OCI-LY7 (cell line): ENCODE data around the gene THRB. TPM values are rescaled to one million over a fixed set of nuclear protein-coding genes. Genes with fewer than 3 reads are reported as not detected.

Experiments
- BruUV-seq: library from RNA; stranded (reverse); fragments of 400-500 nt; replicated peaks from 2 replicates; lab custom pipeline; 2021; lab: Mats Ljungman, UMichigan
- CTCF ChIA-PET: fragments of 300-600 bp; sonication (Branson Sonifier 250); formaldehyde crosslinking; loops from one replicate; lab custom pipeline; 2022; ENCODE audit warnings: antibody characterized with exemption; ENCODE audit not compliant: unreplicated experiment; lab: Charles Lee
- POLR2A ChIA-PET: fragments of 300-600 bp; sonication (Branson Sonifier 250); formaldehyde crosslinking; loops from one replicate; lab custom pipeline; 2022; ENCODE audit warnings: antibody characterized with exemption; lab: Charles Lee
- DNase-seq: peaks from one replicate; pipeline ENCODE4 v3.0.0-alpha.2; 2015; ENCODE audit warnings: low spot score
- H2AFZ ChIP-seq: fragments of 200-600 bp; sonication (generic), shearing (Covaris generic); 2 replicates; pipeline ENCODE4 v1.6.1; 2014; ENCODE audit warnings: mild to moderate bottlenecking, antibody characterized with exemption, low read length, moderate library complexity
- H3K27ac ChIP-seq: fragments of 200-600 bp; sonication (generic); 2 replicates; pipeline ENCODE4 v1.5.1; 2014; ENCODE audit warnings: mixed run types, low read depth, mild to moderate bottlenecking, moderate library complexity, low read length, inconsistent platforms; ENCODE audit not compliant: poor library complexity, severe bottlenecking
- H3K36me3 ChIP-seq: fragments of 200-600 bp; sonication (generic); 2 replicates; pipeline ENCODE4 v1.6.1; 2014; ENCODE audit warnings: mild to moderate bottlenecking, antibody characterized with exemption, low read length, moderate library complexity, mixed read lengths; ENCODE audit not compliant: insufficient read depth
- H3K4me1 ChIP-seq: fragments of 200-600 bp; sonication (generic); 2 replicates; pipeline ENCODE4 v1.5.1; 2014; ENCODE audit warnings: mild to moderate bottlenecking, low read length; ENCODE audit not compliant: insufficient read depth, poor library complexity, severe bottlenecking
- H3K4me2 ChIP-seq: fragments of 200-600 bp; sonication (generic); 2 replicates; pipeline ENCODE4 v1.6.1; 2014; ENCODE audit warnings: mild to moderate bottlenecking, low read length
- H3K4me3 ChIP-seq: fragments of 200-600 bp; sonication (generic); 2 replicates; pipeline ENCODE4 v1.5.1; 2014; ENCODE audit warnings: mild to moderate bottlenecking, low read depth, low read length; ENCODE audit not compliant: poor library complexity, severe bottlenecking
- H3K79me2 ChIP-seq: fragments of 200-600 bp; sonication (generic); 2 replicates; pipeline ENCODE4 v1.6.1; 2016; ENCODE audit warnings: low read depth, mild to moderate bottlenecking, low read length, moderate library complexity, mixed read lengths; ENCODE audit not compliant: insufficient read depth
- H3K9me2 ChIP-seq: fragments of 200-600 bp; sonication (generic); 2 replicates; pipeline ENCODE4 v1.6.1; 2016; ENCODE audit warnings: mild to moderate bottlenecking, low read length, mixed read lengths; ENCODE audit not compliant: insufficient read depth
- H3K9me3 ChIP-seq: fragments of 200-600 bp; sonication (generic); 2 replicates; pipeline ENCODE4 v1.6.1; 2014; ENCODE audit warnings: mild to moderate bottlenecking, mixed run types, low read length, mixed read lengths
- H4K20me1 ChIP-seq: fragments of 200-600 bp; sonication (generic); 2 replicates; pipeline ENCODE4 v1.6.1; 2014; ENCODE audit warnings: mild to moderate bottlenecking, antibody characterized with exemption, low read length, moderate library complexity, mixed read lengths; ENCODE audit not compliant: insufficient read depth
- CTCF ChIP-seq: fragments of 200-600 bp; sonication (generic); conservative IDR thresholded peaks from 2 replicates; pipeline ENCODE4 v1.5.1; 2014; ENCODE audit warnings: mild to moderate bottlenecking, antibody characterized with exemption, low read length, moderate library complexity, mixed read lengths
- EZH2phosphoT487 ChIP-seq: fragments of 200-600 bp; sonication (generic); IDR thresholded peaks from 2 replicates; pipeline ENCODE4 v1.6.1; 2018; ENCODE audit warnings: low read depth, borderline replicate concordance, mild to moderate bottlenecking, mixed run types, antibody characterized with exemption, low read length, moderate library complexity, mixed read lengths
- intact Hi-C: fragments of 100-400 bp; cut with micrococcal nuclease; formaldehyde crosslinking; loops from one replicate; pipeline ENCODE4 v1.10.0; 2022; ENCODE audit not compliant: unreplicated experiment
- total RNA-seq, 2 experiments: library from RNA; depleted of rRNA in 1 of 2; stranded (reverse); fragments of >200 nt in 1 of 2; shearing (Covaris generic) in 1 of 2; gene quantifications; 2 replicates each; pipeline ENCODE4 v1.2.3, GENCODE V29; 2014 to 2022

THRB gene
- total RNA-seq, 2 experiments from 2014 or later, result not detected

- Histone ChIP-seq H3K36me3 (no peaks in the 10 kb centered on the region), H3K79me2 (no peaks in the 10 kb centered on the region), H3K4me3 (no peak overlapping the region), H4K20me1 (no peaks in the 10 kb centered on the region), H3K9me2 (no peaks in the 10 kb centered on the region), H3K4me1 (no peaks in the 10 kb centered on the region), H3K9me3 (no peaks in the 10 kb centered on the region), H2AFZ (no peak overlapping the region), H3K27ac (no peak overlapping the region), H3K4me2 (no peak overlapping the region)
- ChIA-PET CTCF (no interaction called here), POLR2A (no interaction called here)
- intact Hi-C loops, result no loop called here
- DNase-seq, result no peak
- no TSS peak for BruUV-seq
- no peak for TF ChIP-seq EZH2phosphoT487
- TF ChIP-seq CTCF, result no peak
Observed at GRCh38 chr3:24211381-24211780, 283.3 kb downstream of the THRB start.

DNA sequence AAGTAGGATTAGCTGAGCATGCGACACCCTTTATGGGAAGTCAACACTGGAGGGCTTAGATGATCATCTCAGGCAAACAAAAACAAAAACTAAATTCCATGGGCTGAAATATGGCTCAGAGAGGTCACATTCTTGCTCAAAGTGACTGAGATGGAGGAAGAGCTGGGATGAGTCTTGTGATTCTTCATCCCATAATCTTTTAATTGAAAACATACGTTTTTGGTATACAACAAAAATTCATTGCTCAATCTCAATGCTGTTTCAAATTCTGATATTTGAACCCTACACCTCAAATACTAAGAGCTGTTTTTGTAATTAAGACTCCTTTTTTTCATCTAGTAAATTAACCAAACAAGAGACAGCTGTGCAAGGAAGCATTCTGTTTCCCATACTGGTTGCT, 292.6 kb downstream of the THRB start:
- Histone ChIP-seq H3K36me3 (no peaks in the 10 kb centered on the region), H3K4me1 (no peaks in the 10 kb centered on the region), H3K4me2 (no peak overlapping the region), H4K20me1 (no peaks in the 10 kb centered on the region), H3K9me2 (no peaks in the 10 kb centered on the region), H3K27ac (no peak overlapping the region), H3K4me3 (no peak overlapping the region), H3K9me3 (no peaks in the 10 kb centered on the region), H3K79me2 (no peaks in the 10 kb centered on the region), H2AFZ (no peak overlapping the region)
- no peak for DNase-seq
- ChIA-PET POLR2A (interaction anchor here (0.6 to 1.1 kb wide), 3 partner anchors 22 to 100 kb away, joined by 3 to 4 read pairs (median 3); no protein-coding TSS in a partner anchor), CTCF (no interaction called here)
- BruUV-seq, result no TSS peak
- TF ChIP-seq CTCF (no peak), EZH2phosphoT487 (no peak)
- intact Hi-C loops, result no loop called here

GRCh38 chr3:24201301-24201700, 293.3 kb downstream of the THRB start:
- Histone ChIP-seq H3K36me3 (no peaks in the 10 kb centered on the region), H3K4me1 (no peaks in the 10 kb centered on the region), H3K79me2 (no peaks in the 10 kb centered on the region), H3K27ac (no peak overlapping the region), H4K20me1 (no peaks in the 10 kb centered on the region), H3K9me3 (no peaks in the 10 kb centered on the region), H3K4me3 (no peak overlapping the region), H3K4me2 (no peak overlapping the region), H3K9me2 (no peaks in the 10 kb centered on the region), H2AFZ (no peak overlapping the region)
- no peak for DNase-seq
- intact Hi-C loops, result no loop called here
- no TSS peak for BruUV-seq
- POLR2A ChIA-PET, result no interaction called here
- CTCF ChIA-PET, result no interaction called here
- TF ChIP-seq CTCF, result no peak
- no peak for TF ChIP-seq EZH2phosphoT487
